HCT116 (cell line): ENCODE measurements around the gene PFKM. TPM values are rescaled to one million over a fixed set of nuclear protein-coding genes. Genes with fewer than 3 reads are reported as not detected.

Experiments used
- ATAC-seq: fragments of 200-7000 bp; cut with Tn5 transposase; 2 replicates; pipeline ENCODE4 v1.9.1; 2020; ENCODE audit warnings: mild to moderate bottlenecking, moderate library complexity
- BruUV-seq: library from RNA; stranded (reverse); fragments of 400-500 nt; replicated peaks from 2 replicates; lab custom pipeline; 2021; lab: Mats Ljungman, UMichigan
- CTCF ChIA-PET: fragments of 300-600 bp; sonication (Branson Sonifier 250); formaldehyde crosslinking; loops from one replicate; lab custom pipeline; 2021; ENCODE audit warnings: antibody characterized with exemption; lab: Charles Lee
- POLR2A ChIA-PET: fragments of 300-600, 350-600 bp; sonication (Branson Sonifier 250); formaldehyde crosslinking; loops from one replicate; lab custom pipeline; 2021; ENCODE audit warnings: antibody characterized with exemption; lab: Charles Lee
- RAD21 ChIA-PET, 2 experiments: fragments of 300-600 bp; sonication (Branson Sonifier 250); formaldehyde crosslinking; loops; one replicate each; lab custom pipeline; 2023; ENCODE audit warnings: low total read pairs in 2 of 2; ENCODE audit not compliant: uncharacterized antibody in 2 of 2, unreplicated experiment in 2 of 2, low non-redundant PET in 1 of 2; lab: Charles Lee
- DNase-seq: peaks from one replicate; pipeline ENCODE4 v3.0.0-alpha.2; 2010; ENCODE audit warnings: low read depth, low spot score
- H2AFZ ChIP-seq: fragments of 200-600 bp; shearing (Covaris generic), sonication (generic); 2 replicates; pipeline ENCODE4 v1.6.1; 2017; ENCODE audit warnings: low read depth, mixed run types, mixed read lengths, antibody characterized with exemption, low read length; ENCODE audit not compliant: poor library complexity, severe bottlenecking
- H3K27ac ChIP-seq: 2 replicates; pipeline ENCODE4 v1.5.1; 2012; ENCODE audit warnings: low read depth, low read length
- H3K27me3 ChIP-seq: fragments of 200-600 bp; sonication (generic); 2 replicates; pipeline ENCODE4 v1.6.1; 2016; ENCODE audit warnings: mixed run types, low read length, mixed read lengths; ENCODE audit not compliant: insufficient read depth
- H3K36me3 ChIP-seq, 2 experiments: fragments of 200-500 bp in 1 of 2; fragments of 200-600 bp in 1 of 2; sonication (Bioruptor generic) in 1 of 2; sonication (generic) in 1 of 2; 2 replicates each; pipeline versions ENCODE4 v1.5.1 to v1.6.1; 2014 to 2016; ENCODE audit warnings: low read length in 2 of 2, inconsistent platforms in 1 of 2, mixed read lengths in 1 of 2, mixed run types in 1 of 2; ENCODE audit not compliant: insufficient read depth in 2 of 2, control insufficient read depth in 1 of 2
- H3K4me1 ChIP-seq, 2 experiments: fragments of 200-600 bp in 1 of 2; sonication (generic) in 1 of 2; 2 replicates each; pipeline versions ENCODE4 v1.5.1 to v1.6.1; 2012 to 2017; ENCODE audit warnings: low read length in 2 of 2, inconsistent platforms in 1 of 2, mild to moderate bottlenecking in 1 of 2, mixed read lengths in 1 of 2, mixed run types in 1 of 2, moderate library complexity in 1 of 2; ENCODE audit not compliant: insufficient read depth in 2 of 2, control insufficient read depth in 1 of 2
- H3K4me2 ChIP-seq: fragments of 200-600 bp; sonication (generic); 2 replicates; pipeline ENCODE4 v1.6.1; 2017; ENCODE audit warnings: mixed run types, low read length, mixed read lengths
- H3K4me3 ChIP-seq, 2 experiments: fragments of 200-600 bp in 1 of 2; sonication (generic) in 1 of 2; replicated peaks in 1 of 2; 2 replicates each; pipeline ENCODE4 v1.5.1; 2011 to 2016; ENCODE audit warnings: low read length in 2 of 2, control low read depth in 1 of 2, low read depth in 1 of 2, mild to moderate bottlenecking in 1 of 2, mixed read lengths in 1 of 2, mixed run types in 1 of 2
- H3K79me2 ChIP-seq: fragments of 200-600 bp; sonication (generic); 2 replicates; pipeline ENCODE4 v1.6.1; 2017; ENCODE audit warnings: mild to moderate bottlenecking, mixed run types, low read length, moderate library complexity, mixed read lengths; ENCODE audit not compliant: insufficient read depth
- H3K9ac ChIP-seq: fragments of 200-600 bp; sonication (generic); 2 replicates; pipeline ENCODE4 v1.6.1; 2016; ENCODE audit warnings: low read length, mixed read lengths
- H3K9me2 ChIP-seq: fragments of 200-600 bp; sonication (generic), shearing (Covaris generic); 2 replicates; pipeline ENCODE4 v1.6.1; 2017; ENCODE audit warnings: mixed run types, mild to moderate bottlenecking, moderate library complexity; ENCODE audit not compliant: insufficient read depth
- H3K9me3 ChIP-seq, 2 experiments: fragments of 200-500 bp in 1 of 2; fragments of 200-600 bp in 1 of 2; sonication (Bioruptor generic) in 1 of 2; sonication (generic) in 1 of 2; 2 replicates each; pipeline ENCODE4 v1.6.1; 2014 to 2017; ENCODE audit warnings: low read length in 2 of 2, mixed read lengths in 2 of 2, inconsistent platforms in 1 of 2, low read depth in 1 of 2, mild to moderate bottlenecking in 1 of 2, mixed run types in 1 of 2, moderate library complexity in 1 of 2; ENCODE audit not compliant: control insufficient read depth in 1 of 2, insufficient read depth in 1 of 2
- H4K20me1 ChIP-seq: fragments of 200-600 bp; sonication (generic), shearing (Covaris generic); 2 replicates; pipeline ENCODE4 v1.6.1; 2017; ENCODE audit warnings: mixed run types, mild to moderate bottlenecking, moderate library complexity; ENCODE audit not compliant: insufficient read depth
- EGR1 ChIP-seq: IDR thresholded peaks from 2 replicates; pipeline ENCODE4 v1.6.1; 2012; ENCODE audit warnings: low read depth
- EZH2 ChIP-seq: fragments of 200-600 bp; sonication (generic); IDR thresholded peaks from 2 replicates; pipeline ENCODE4 v1.6.1; 2017; ENCODE audit warnings: antibody characterized with exemption, mixed run types
- EZH2phosphoT487 ChIP-seq: fragments of 200-600 bp; IDR thresholded peaks from 2 replicates; pipeline ENCODE4 v1.6.1; 2018; ENCODE audit warnings: antibody characterized with exemption, borderline replicate concordance
- POLR2A ChIP-seq: IDR thresholded peaks from 2 replicates; pipeline ENCODE4 v1.7.0; 2011; ENCODE audit warnings: borderline replicate concordance; ENCODE audit not compliant: insufficient read depth, insufficient read length; ENCODE audit errors: extremely low read depth
- POLR2AphosphoS5 ChIP-seq: IDR thresholded peaks from 2 replicates; pipeline ENCODE4 v1.6.1; 2011; ENCODE audit warnings: mild to moderate bottlenecking, low read depth, low read length, moderate library complexity
- RAD21 ChIP-seq: IDR thresholded peaks from 2 replicates; pipeline ENCODE4 v1.6.1; 2012; ENCODE audit warnings: low read depth, mild to moderate bottlenecking
- SP1 ChIP-seq: IDR thresholded peaks from 2 replicates; pipeline ENCODE4 v1.6.1; 2012; ENCODE audit warnings: low read depth
- SRF ChIP-seq: IDR thresholded peaks from 2 replicates; pipeline ENCODE4 v1.6.1; 2012; ENCODE audit warnings: low read depth
- YY1 ChIP-seq: IDR thresholded peaks from 2 replicates; pipeline ENCODE4 v1.6.1; 2011; ENCODE audit warnings: low read length, low read depth, moderate library complexity, mild to moderate bottlenecking; ENCODE audit not compliant: insufficient replicate concordance; ENCODE audit errors: extremely low read depth
- ZNF274 ChIP-seq: fragments of 200-500 bp; sonication (Bioruptor generic); IDR thresholded peaks from 2 replicates; pipeline ENCODE4 v1.6.1; 2014; ENCODE audit warnings: mild to moderate bottlenecking, low read depth, low read length, inconsistent platforms
- intact Hi-C: fragments of 100-400 bp; cut with micrococcal nuclease; formaldehyde crosslinking; loops from 2 replicates; pipeline ENCODE4 v1.10.0; 2022
- total RNA-seq: library from RNA; stranded (reverse); gene quantifications from one replicate; pipeline ENCODE4 v1.2.1, GENCODE V29; 2021; ENCODE audit not compliant: unreplicated experiment
- TF ChIP-seq, protein P1 (sequence below), 3 experiments: fragments of 200-600 bp in 1 of 3; sonication (generic) in 1 of 3; IDR thresholded peaks in 2 of 3; conservative IDR thresholded peaks in 1 of 3; 2 replicates each; pipeline ENCODE4 v1.5.1; 2012 to 2017; ENCODE audit warnings: low read depth in 2 of 3, low read length in 2 of 3, antibody characterized with exemption in 1 of 3, borderline replicate concordance in 1 of 3, control low read depth in 1 of 3, mild to moderate bottlenecking in 1 of 3, mixed read lengths in 1 of 3, mixed run types in 1 of 3, moderate library complexity in 1 of 3; ENCODE audit not compliant: insufficient read depth in 1 of 3
- TF ChIP-seq, protein P2 (sequence below): IDR thresholded peaks from 2 replicates; pipeline ENCODE4 v1.6.1; 2012
- TF ChIP-seq, protein P3 (sequence below): IDR thresholded peaks from 2 replicates; pipeline ENCODE4 v1.6.1; 2012; ENCODE audit warnings: low read depth

PFKM gene
- total RNA-seq, 1 experiment from 2014 or later, result 144 TPM

GRCh38 chr12:48189331-48190125 lies 70.4 kb downstream of the PFKM start:
- ChIA-PET CTCF (interaction anchor here (0.7 to 1.9 kb wide), 9 partner anchors 8 to 447 kb away, joined by 3 to 6 read pairs (median 4); partner anchors contain the start of genes ASB8 and TMEM106C), POLR2A (no interaction called here), RAD21 (no interaction called here)
- H3K4me2 ChIP-seq, result no peak overlapping the region
- DNase-seq (peak; percentile 57), ATAC-seq (peak; percentile 77)
- intact Hi-C loops, result loop anchor here (5.0 to 10.0 kb wide), 4 partner anchors 227 to 428 kb away; partner anchors contain the start of genes TMEM106C and VDR
- H3K4me1 ChIP-seq, result peaks cover 4 to 12% of the 10 kb centered on the region in 2 experiments; a peak in 2 of 4 replicates
- H3K79me2 ChIP-seq, result no peaks in the 10 kb centered on the region
- no peak overlapping the region for H2AFZ ChIP-seq
- H3K27me3 ChIP-seq, result no peaks in the 10 kb centered on the region
- TF ChIP-seq EGR1, result 0 out of 2 replicates have a peak, but pooled peaks have one; percentile 30
- TF ChIP-seq SRF, result no peak
- TF ChIP-seq POLR2AphosphoS5, result no peak
- TF ChIP-seq, protein P1, sequence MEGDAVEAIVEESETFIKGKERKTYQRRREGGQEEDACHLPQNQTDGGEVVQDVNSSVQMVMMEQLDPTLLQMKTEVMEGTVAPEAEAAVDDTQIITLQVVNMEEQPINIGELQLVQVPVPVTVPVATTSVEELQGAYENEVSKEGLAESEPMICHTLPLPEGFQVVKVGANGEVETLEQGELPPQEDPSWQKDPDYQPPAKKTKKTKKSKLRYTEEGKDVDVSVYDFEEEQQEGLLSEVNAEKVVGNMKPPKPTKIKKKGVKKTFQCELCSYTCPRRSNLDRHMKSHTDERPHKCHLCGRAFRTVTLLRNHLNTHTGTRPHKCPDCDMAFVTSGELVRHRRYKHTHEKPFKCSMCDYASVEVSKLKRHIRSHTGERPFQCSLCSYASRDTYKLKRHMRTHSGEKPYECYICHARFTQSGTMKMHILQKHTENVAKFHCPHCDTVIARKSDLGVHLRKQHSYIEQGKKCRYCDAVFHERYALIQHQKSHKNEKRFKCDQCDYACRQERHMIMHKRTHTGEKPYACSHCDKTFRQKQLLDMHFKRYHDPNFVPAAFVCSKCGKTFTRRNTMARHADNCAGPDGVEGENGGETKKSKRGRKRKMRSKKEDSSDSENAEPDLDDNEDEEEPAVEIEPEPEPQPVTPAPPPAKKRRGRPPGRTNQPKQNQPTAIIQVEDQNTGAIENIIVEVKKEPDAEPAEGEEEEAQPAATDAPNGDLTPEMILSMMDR (IDR thresholded peaks at IDR 0.05 in 2 of 3, conservative IDR thresholded peaks at IDR 0.05 in 1 of 3; ENCODE audit: borderline replicate concordance in 1 of 3, insufficient read depth in 1 of 3, low read depth in 2 of 3, low read length in 2 of 3), result peak; percentile 72 to 90 (median 85); a peak in 5 of 6 replicates
- TF ChIP-seq, protein P2, sequence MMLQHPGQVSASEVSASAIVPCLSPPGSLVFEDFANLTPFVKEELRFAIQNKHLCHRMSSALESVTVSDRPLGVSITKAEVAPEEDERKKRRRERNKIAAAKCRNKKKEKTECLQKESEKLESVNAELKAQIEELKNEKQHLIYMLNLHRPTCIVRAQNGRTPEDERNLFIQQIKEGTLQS, result no peak
- TF ChIP-seq RAD21, result peak; percentile 80
- TF ChIP-seq EZH2phosphoT487, result no peak
- no peak for TF ChIP-seq POLR2A
- TF ChIP-seq, protein P3, sequence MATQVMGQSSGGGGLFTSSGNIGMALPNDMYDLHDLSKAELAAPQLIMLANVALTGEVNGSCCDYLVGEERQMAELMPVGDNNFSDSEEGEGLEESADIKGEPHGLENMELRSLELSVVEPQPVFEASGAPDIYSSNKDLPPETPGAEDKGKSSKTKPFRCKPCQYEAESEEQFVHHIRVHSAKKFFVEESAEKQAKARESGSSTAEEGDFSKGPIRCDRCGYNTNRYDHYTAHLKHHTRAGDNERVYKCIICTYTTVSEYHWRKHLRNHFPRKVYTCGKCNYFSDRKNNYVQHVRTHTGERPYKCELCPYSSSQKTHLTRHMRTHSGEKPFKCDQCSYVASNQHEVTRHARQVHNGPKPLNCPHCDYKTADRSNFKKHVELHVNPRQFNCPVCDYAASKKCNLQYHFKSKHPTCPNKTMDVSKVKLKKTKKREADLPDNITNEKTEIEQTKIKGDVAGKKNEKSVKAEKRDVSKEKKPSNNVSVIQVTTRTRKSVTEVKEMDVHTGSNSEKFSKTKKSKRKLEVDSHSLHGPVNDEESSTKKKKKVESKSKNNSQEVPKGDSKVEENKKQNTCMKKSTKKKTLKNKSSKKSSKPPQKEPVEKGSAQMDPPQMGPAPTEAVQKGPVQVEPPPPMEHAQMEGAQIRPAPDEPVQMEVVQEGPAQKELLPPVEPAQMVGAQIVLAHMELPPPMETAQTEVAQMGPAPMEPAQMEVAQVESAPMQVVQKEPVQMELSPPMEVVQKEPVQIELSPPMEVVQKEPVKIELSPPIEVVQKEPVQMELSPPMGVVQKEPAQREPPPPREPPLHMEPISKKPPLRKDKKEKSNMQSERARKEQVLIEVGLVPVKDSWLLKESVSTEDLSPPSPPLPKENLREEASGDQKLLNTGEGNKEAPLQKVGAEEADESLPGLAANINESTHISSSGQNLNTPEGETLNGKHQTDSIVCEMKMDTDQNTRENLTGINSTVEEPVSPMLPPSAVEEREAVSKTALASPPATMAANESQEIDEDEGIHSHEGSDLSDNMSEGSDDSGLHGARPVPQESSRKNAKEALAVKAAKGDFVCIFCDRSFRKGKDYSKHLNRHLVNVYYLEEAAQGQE, result no peak
- no peak for TF ChIP-seq EZH2
- TF ChIP-seq YY1, result no peak
- TF ChIP-seq ZNF274, result no peak
- TF ChIP-seq SP1, result no peak
- no peaks in the 10 kb centered on the region for H4K20me1 ChIP-seq
- no peak overlapping the region for H3K27ac ChIP-seq
- H3K4me3 ChIP-seq, result no peak overlapping the region
- H3K36me3 ChIP-seq, result no peaks in the 10 kb centered on the region
- H3K9me3 ChIP-seq, result no peaks in the 10 kb centered on the region
- BruUV-seq, result no TSS peak
- no peak overlapping the region for H3K9ac ChIP-seq
- no peaks in the 10 kb centered on the region for H3K9me2 ChIP-seq
